HG03045 (cell line): ENCODE results near the gene PIP4K2A.

ENCODE experiments used
- ATAC-seq: cut with Tn5 transposase; IDR thresholded peaks from one replicate; pipeline ENCODE4 v1.9.1; 2021; ENCODE audit warnings: mild to moderate bottlenecking, moderate library complexity; ENCODE audit not compliant: unreplicated experiment

Gene PIP4K2A

DNA sequence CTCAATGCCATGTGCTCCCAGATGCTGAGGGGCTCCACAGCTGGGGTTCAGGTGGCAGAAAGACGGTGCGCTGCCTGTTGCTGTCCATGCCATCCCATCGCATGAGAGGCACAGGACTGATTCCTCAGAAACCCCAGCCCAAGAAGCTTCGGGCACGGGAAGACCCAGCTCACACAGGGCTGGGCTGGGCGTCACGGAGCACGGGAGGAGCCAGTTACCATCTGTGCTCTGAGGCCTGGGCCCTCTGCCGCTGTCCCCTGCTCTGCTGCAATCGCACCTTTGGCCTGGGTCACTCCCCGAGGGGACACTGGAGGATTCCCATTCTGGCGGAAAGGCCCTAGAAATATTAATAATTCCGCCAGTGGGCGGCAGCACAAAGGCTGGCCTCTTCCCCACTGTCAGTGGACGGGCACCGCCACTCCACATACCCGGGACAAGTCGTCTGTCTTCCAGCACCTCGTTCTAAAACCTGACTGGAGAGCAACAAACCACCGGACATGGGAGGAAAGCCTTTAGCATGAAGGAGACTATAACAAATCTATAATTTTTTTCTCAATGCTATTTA, 92.1 kb downstream of the PIP4K2A start:
- no peak for ATAC-seq

GRCh38 chr10:22621726-22622125, 92.7 kb downstream of the PIP4K2A start:
- no peak for ATAC-seq

- no peak for ATAC-seq
Observed at GRCh38 chr10:22620929-22621328, 93.4 kb downstream of the PIP4K2A start.

- no peak for ATAC-seq
Observed at GRCh38 chr10:22620140-22620857, 94.1 kb downstream of the PIP4K2A start.

DNA sequence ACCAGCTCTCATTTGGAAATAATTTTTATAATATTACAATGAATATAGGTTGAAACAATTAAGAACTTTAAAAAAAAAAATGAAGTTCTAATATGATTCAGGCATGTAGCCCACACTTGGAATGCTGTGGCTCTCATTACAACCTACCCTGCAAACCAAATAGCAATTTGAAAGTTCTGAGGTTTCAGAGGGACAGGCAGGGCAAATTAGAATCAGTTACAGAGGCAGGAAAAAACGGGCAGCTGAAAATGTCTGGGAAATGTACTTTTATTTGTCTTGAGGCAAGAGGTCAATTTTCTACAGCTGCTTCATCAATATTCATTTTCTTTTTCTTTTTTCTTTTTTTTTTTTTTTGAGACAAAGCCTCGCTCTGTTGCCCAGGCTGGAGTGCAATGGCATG, 95.3 kb downstream of the PIP4K2A start:
- no peak for ATAC-seq

- no peak for ATAC-seq
Observed at GRCh38 chr10:22618078-22618785, 96.1 kb downstream of the PIP4K2A start.

- ATAC-seq: no peak
Observed at GRCh38 chr10:22617516-22617915, 96.9 kb downstream of the PIP4K2A start.

DNA sequence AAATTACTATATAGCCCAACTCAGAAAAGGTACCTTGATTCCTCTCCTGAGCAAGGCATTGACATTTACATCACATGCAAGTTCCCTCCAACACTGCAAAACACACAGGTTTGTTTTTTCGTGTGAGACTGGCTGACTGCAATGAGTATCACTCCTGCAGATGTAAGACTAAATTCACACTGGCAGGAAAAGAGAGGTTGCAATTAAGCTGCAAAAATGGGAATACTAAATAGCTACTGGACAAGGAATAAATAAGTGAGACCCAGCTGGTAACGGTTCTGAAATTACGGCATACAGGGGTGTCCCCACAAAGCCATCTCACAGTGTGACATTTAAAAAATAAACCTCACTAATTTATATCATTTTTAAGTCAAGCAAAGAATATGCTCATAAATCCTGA, 97.3 kb downstream of the PIP4K2A start:
- no peak for ATAC-seq

DNA sequence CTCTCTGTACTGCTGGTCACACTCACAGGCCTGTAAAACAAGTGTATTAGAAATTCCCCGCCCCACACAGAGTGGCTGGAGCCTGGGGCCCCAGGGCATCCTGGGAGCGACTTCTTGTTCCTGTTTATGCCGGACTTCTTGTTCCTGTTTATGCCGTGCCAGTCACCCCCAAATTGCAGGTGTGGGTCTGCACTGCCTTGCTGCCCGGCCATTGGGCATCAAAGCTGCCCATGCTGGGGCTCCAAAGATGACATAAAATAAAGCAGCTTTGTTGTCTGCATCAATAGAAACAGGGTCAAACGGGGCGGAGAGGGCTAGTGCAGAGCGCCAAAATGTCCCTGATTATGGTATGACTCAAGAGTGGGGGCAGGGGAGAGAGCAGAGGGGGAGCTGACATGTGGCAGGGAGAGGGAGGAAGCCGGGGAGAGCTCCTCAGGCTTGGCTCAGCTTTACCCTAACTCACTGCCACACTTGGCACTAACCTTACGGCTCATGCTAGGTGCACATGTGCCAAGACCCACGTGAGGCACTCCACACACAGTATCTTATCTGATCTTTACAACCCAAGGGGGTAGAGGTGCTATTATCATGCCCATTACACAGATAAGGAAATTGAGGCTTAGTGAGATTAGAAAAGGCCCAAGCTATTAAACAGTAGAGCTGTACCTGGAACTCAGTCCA, 98.4 kb downstream of the PIP4K2A start:
- peak; percentile 70 for ATAC-seq

GRCh38 chr10:22615101-22615500, 99.3 kb downstream of the PIP4K2A start:
- ATAC-seq: no peak

- ATAC-seq: no peak
Observed at GRCh38 chr10:22613011-22613410, 101.4 kb downstream of the PIP4K2A start.

GRCh38 chr10:22612318-22612717, 102.1 kb downstream of the PIP4K2A start:
- ATAC-seq: no peak

- ATAC-seq: no peak
Observed at GRCh38 chr10:22611425-22612115, 102.8 kb downstream of the PIP4K2A start.

DNA sequence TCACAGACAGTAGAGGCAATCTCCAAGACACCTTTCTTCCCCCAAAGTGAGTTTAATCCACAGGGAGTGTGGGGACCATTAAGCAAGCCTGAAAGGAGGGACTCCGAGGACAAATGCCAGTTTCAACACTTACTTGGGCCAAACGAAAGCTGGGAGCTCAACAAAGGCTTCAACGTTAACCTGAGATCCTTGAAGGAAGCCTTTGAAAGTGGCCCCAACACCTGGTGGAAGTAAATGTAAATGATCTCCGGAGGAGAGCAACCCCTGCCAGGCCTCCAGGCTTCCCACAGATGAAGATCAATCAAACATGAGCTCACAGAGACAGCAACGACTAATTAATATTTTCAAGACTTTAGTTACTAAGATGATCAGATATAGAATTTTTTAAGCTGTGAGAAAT, 103.8 kb downstream of the PIP4K2A start:
- no peak for ATAC-seq

GRCh38 chr10:22609719-22610465, 104.5 kb downstream of the PIP4K2A start:
- no peak for ATAC-seq

DNA sequence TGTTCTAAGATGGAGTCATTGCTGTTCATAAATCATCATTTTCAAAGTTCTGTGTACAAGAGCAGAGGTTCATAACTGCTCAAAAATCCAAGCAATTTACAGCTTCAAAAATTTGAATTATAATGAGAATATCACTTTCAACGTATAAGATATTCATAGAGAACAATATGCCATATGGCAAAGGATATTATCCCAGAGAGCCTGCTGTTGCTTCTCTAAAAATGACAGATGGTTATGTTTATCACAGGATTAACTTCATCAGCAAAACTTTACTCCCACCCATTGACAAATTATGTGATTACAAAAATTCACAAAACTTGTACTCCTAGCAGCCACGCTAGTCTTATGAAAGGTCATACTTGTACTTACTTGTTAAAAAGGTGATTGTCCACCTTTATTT, 105.1 kb downstream of the PIP4K2A start:
- no peak for ATAC-seq

DNA sequence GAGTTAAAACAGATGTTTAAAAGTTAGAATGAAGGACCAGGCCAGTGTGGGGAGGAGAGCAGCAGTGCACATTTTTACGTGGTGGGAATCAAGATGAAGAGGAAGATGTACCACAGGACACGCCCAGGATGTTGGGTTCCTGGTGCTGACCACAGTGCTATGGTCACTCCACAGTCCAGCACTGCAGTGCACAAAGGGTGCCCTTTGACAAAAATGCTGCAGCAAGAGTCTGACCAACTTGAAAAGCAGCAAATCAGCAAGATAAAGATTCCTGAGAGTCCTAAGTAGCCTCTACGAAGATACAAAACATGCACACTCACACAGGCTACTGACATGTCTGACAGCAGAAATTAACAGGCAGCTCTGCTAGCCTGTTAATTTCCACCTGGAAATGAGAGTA, 107.1 kb downstream of the PIP4K2A start:
- ATAC-seq: no peak

GRCh38 chr10:22606164-22606614, 108.2 kb downstream of the PIP4K2A start:
- peak; percentile 89 for ATAC-seq

- ATAC-seq: no peak
Observed at GRCh38 chr10:22605168-22605567, 109.2 kb downstream of the PIP4K2A start.
